ENCODE measurements around the gene PARD6B. TPM values are rescaled to one million over a fixed set of nuclear protein-coding genes. Genes with fewer than 3 reads are reported as not detected.

Gene PARD6B
- total RNA-seq, 2 experiments from 2014 or later = 4.4 to 6.1 TPM

DNA sequence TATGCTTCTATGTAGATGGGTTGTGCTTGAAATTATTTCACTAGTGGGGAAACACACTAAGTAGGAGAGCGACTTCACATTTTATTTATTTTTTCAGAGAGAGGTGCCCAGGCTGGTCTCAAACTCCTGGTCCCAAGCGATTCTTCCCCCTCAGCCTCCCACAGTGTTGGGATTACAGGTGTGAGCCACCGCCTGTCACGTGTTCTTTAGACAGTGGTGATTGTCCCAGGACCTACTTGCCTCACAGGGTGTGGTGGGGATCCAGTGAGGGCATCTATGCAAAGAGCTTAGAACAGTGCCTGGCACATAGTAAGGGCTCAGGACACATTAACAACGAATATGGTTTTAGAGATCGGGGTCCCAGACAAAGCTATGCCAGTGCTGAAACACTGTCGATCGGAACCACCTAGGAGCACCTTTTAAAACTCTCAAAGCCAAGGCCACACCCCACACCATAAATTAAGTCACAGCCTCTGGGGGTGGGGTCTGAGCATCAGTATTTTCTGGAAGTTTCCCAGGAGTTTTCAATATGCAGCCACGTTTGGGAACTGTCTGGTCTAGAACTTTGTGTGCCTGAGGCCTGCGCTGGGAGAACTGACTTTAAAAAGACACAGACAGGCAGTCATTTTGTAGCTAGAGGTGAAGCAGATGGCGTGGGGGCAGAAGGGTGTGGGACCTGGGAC lies 58.7 kb downstream of the PARD6B start:
- intact Hi-C loops (cut with micrococcal nuclease; ENCODE audit: unreplicated experiment) = loop anchor here (5.0 to 10.0 kb wide), 2 partner anchors 125 to 517 kb away; no protein-coding TSS in a partner anchor
- H3K4me3 ChIP-seq (ENCODE audit: low read depth, low read length, poor library complexity, severe bottlenecking) = no peak overlapping the region
- no peaks in the 10 kb centered on the region; the same call in 1 of the 2 replicates for H3K79me2 ChIP-seq (ENCODE audit: insufficient read depth, low read depth, low read length)
- H2AFZ ChIP-seq (ENCODE audit: low read length) = peak overlapping the region; percentile 89
- TF ChIP-seq EZH2phosphoT487 (IDR thresholded peaks at IDR 0.05; ENCODE audit: borderline replicate concordance, low read depth, low read length) = no peak
- TF ChIP-seq, protein P1, sequence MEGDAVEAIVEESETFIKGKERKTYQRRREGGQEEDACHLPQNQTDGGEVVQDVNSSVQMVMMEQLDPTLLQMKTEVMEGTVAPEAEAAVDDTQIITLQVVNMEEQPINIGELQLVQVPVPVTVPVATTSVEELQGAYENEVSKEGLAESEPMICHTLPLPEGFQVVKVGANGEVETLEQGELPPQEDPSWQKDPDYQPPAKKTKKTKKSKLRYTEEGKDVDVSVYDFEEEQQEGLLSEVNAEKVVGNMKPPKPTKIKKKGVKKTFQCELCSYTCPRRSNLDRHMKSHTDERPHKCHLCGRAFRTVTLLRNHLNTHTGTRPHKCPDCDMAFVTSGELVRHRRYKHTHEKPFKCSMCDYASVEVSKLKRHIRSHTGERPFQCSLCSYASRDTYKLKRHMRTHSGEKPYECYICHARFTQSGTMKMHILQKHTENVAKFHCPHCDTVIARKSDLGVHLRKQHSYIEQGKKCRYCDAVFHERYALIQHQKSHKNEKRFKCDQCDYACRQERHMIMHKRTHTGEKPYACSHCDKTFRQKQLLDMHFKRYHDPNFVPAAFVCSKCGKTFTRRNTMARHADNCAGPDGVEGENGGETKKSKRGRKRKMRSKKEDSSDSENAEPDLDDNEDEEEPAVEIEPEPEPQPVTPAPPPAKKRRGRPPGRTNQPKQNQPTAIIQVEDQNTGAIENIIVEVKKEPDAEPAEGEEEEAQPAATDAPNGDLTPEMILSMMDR (conservative IDR thresholded peaks at IDR 0.05; ENCODE audit: low read length) = no peak
- BruUV-seq (replicated peaks) = no TSS peak
- ChIA-PET POLR2A (interaction anchor here (0.6 to 1.5 kb wide), 7 partner anchors 8 to 192 kb away, joined by 3 to 5 read pairs (median 4); partner anchors contain the start of genes DPM1 and MOCS3), CTCF (ENCODE audit: unreplicated experiment) (interaction anchor here (0.5 to 1.0 kb wide), 3 partner anchors 23 to 1495 kb away, joined by 3 to 4 read pairs (median 3); no protein-coding TSS in a partner anchor)
- peak overlapping the region; percentile 46 for H3K27ac ChIP-seq (ENCODE audit: low read depth, low read length, poor library complexity, severe bottlenecking)
- no peaks in the 10 kb centered on the region for H3K36me3 ChIP-seq (ENCODE audit: insufficient read depth, low read length)
- DNase-seq (ENCODE audit: low spot score) = no peak
- H3K9me3 ChIP-seq (ENCODE audit: low read length) = no peaks in the 10 kb centered on the region
- peak overlapping the region; percentile 64 for H3K4me2 ChIP-seq (ENCODE audit: low read length)
- no peaks in the 10 kb centered on the region for H3K9me2 ChIP-seq (ENCODE audit: insufficient read depth, low read length)
- peaks cover 42% of the 10 kb centered on the region for H3K4me1 ChIP-seq (ENCODE audit: insufficient read depth, low read length, poor library complexity, severe bottlenecking)
- no peaks in the 10 kb centered on the region for H4K20me1 ChIP-seq (ENCODE audit: insufficient read depth, low read length)

DNA sequence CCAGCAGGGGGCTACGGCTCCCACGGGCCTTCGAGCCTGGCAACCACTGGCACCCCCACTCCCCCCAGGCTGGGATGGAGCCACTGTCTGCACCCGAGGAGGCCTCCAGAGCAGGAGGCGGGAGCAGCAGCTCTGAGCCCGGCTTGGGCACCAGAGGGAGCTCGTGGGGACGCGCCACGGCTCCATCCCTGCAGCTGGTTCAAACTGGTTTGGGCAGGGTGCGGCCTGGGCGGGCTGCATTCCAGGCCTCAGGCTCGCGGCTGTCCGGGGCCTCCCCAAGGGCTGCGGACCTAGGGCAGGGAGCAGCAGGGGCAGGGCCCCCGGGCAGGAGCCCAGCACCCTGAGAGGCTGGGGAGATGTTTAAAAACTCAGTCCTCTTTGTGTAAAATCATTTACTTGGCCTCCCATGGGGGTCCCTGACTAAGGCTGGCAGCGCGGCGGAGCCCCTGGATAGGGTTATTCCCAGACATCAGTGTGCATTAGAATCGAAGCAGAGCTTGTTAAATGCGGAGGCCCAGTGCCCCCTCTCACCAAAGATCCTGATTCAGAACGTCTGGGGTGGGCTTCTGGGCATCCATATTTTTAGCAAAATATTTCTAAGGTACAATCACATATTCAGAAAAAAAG lies 59.4 kb downstream of the PARD6B start:
- H3K27ac ChIP-seq (ENCODE audit: low read depth, low read length, poor library complexity, severe bottlenecking) = peak overlapping the region; percentile 46
- peak overlapping the region; percentile 89 for H2AFZ ChIP-seq (ENCODE audit: low read length)
- no peak for TF ChIP-seq EZH2phosphoT487 (IDR thresholded peaks at IDR 0.05; ENCODE audit: borderline replicate concordance, low read depth, low read length)
- TF ChIP-seq, protein P1 (conservative IDR thresholded peaks at IDR 0.05; ENCODE audit: low read length) = peak; percentile 82
- CTCF ChIA-PET (ENCODE audit: unreplicated experiment) = interaction anchor here (0.5 to 1.0 kb wide), 3 partner anchors 22 to 1496 kb away, joined by 3 to 4 read pairs (median 3); no protein-coding TSS in a partner anchor
- H3K4me2 ChIP-seq (ENCODE audit: low read length) = peak overlapping the region; percentile 64
- BruUV-seq (replicated peaks) = no TSS peak
- no peaks in the 10 kb centered on the region for H4K20me1 ChIP-seq (ENCODE audit: insufficient read depth, low read length)
- peaks cover 3% of the 10 kb centered on the region; the same call in 1 of the 2 replicates for H3K79me2 ChIP-seq (ENCODE audit: insufficient read depth, low read depth, low read length)
- no peak overlapping the region for H3K4me3 ChIP-seq (ENCODE audit: low read depth, low read length, poor library complexity, severe bottlenecking)
- POLR2A ChIA-PET = interaction anchor here (0.6 to 1.5 kb wide), 8 partner anchors 8 to 196 kb away, joined by 3 to 5 read pairs (median 4); partner anchors contain the start of genes DPM1 and MOCS3
- H3K36me3 ChIP-seq (ENCODE audit: insufficient read depth, low read length) = no peaks in the 10 kb centered on the region
- intact Hi-C loops (cut with micrococcal nuclease; ENCODE audit: unreplicated experiment) = loop anchor here (5.0 kb wide), 1 partner anchor 517 kb away; no protein-coding TSS in a partner anchor
- DNase-seq (ENCODE audit: low spot score) = peak; percentile 91
- no peaks in the 10 kb centered on the region for H3K9me2 ChIP-seq (ENCODE audit: insufficient read depth, low read length)
- no peaks in the 10 kb centered on the region for H3K9me3 ChIP-seq (ENCODE audit: low read length)
- peaks cover 42% of the 10 kb centered on the region for H3K4me1 ChIP-seq (ENCODE audit: insufficient read depth, low read length, poor library complexity, severe bottlenecking)
